Bone marrow (tissue), 2 donors: Measurements from ENCODE around the gene HAND2.

Experiments
- DNase-seq, 2 donors: peaks; one replicate each; lab custom pipeline; 2025; lab: John Stamatoyannopoulos, UW

The HAND2 gene

GRCh38 chr4:173529477-173530325 is at the start of gene HAND2:
HAND2 (minus strand) TSS chr4:173530229; CDS start chr4:173529289, 940 bp downstream.
- no peak for DNase-seq

- DNase-seq, result no peak
These were observed 48.9 kb upstream of the HAND2 start for GRCh38 chr4:173578956-173579355.

- DNase-seq, result no peak
These were observed 47.9 kb upstream of the HAND2 start for GRCh38 chr4:173577963-173578362.

- DNase-seq, result no peak
These were observed 45.6 kb upstream of the HAND2 start for GRCh38 chr4:173575482-173576152.

GRCh38 chr4:173573725-173574124 is 43.7 kb upstream of the HAND2 start:
- no peak for DNase-seq

- DNase-seq, result no peak
These were observed 43.3 kb upstream of the HAND2 start for GRCh38 chr4:173573286-173573685.

GRCh38 chr4:173572493-173573129 is 42.6 kb upstream of the HAND2 start:
- no peak for DNase-seq

- DNase-seq, result no peak
These were observed 41.6 kb upstream of the HAND2 start for GRCh38 chr4:173571620-173572019.

GRCh38 chr4:173565281-173565680 is 35.3 kb upstream of the HAND2 start:
- no peak for DNase-seq

- no peak for DNase-seq
These were observed 34.4 kb upstream of the HAND2 start for GRCh38 chr4:173564461-173564860.

GRCh38 chr4:173560896-173561295 is 30.9 kb upstream of the HAND2 start:
- no peak for DNase-seq

GRCh38 chr4:173556398-173557131 is 26.5 kb upstream of the HAND2 start:
- no peak for DNase-seq

GRCh38 chr4:173547889-173548288 is 17.9 kb upstream of the HAND2 start:
- no peak for DNase-seq

- DNase-seq, result no peak
These were observed 16.7 kb upstream of the HAND2 start for GRCh38 chr4:173546776-173547175.

- no peak for DNase-seq
These were observed 15.4 kb upstream of the HAND2 start for GRCh38 chr4:173545440-173545839.

GRCh38 chr4:173543266-173543665 is 13.2 kb upstream of the HAND2 start:
- no peak for DNase-seq

- DNase-seq, result no peak
These were observed 10.0 kb upstream of the HAND2 start for GRCh38 chr4:173539986-173540385.

GRCh38 chr4:173538909-173539445 is 8.9 kb upstream of the HAND2 start:
- DNase-seq, result no peak

- no peak for DNase-seq
These were observed 8.3 kb upstream of the HAND2 start for GRCh38 chr4:173538148-173538908.

- no peak for DNase-seq
These were observed 7.7 kb upstream of the HAND2 start for GRCh38 chr4:173537613-173538147.
